Activated CD4-positive, alpha-beta T cell treated with anti-CD3 and anti-CD28 coated beads, Interleukin-2, amount 50 U/mL, for 48 hours (primary cell): Measurements from ENCODE around the gene SNX24.
"Not testable (repeated sequence)": the region's sequence is repeated elsewhere in the genome, so short reads cannot be mapped to it uniquely, and the experiment has no call there.

Experiments used
- DNase-seq, 2 experiments: peaks; one replicate each; pipeline ENCODE4 v3.0.0-alpha.2; 2020

The SNX24 gene, protein sequence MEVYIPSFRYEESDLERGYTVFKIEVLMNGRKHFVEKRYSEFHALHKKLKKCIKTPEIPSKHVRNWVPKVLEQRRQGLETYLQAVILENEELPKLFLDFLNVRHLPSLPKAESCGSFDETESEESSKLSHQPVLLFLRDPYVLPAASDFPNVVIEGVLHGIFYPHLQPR

DNA sequence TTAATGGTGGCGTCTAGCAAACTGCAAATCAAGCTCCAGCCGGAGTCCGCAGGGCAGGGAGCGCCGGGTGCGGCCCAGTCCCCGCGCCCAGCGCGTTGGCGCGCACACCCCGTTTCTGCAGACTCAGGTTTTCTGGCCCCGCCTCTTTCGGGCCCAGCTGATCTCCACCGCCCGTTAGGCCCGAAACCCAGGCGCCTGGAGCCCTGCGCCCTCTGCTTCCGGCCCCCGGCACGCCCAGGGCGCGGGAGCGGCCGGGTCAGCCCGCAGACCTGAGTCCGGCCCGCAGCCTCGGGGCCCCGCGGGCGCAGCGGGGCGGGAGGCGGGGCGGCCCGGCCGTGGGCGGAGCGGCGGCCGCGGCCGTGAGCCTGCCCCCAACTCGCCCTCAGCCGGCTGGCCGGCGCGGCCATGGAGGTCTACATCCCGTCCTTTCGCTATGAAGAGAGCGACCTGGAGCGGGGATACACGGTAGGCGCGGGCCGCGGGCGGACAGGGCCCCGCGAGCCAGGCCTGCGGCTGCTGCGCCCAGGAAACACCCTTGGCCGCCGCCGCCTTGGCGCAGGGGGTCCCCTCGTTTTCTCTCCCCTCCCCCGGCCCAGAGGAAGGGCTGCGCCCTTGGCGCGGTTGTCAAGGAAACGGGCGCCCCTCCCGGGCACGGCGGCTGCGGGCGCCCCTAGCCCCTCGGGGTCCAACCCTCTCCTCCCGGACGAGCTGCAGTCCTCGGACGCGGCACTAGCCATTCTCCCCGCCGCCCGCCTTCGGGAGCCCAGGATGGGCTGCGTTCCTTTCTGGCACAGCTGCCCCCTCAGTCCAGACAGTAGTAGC, at the start of gene SNX24:
TSS of gene SNX24 (plus strand) at position 385 of the 822 bp plus-strand sequence. CDS start at position 406, 21 bp downstream.
- DNase-seq = peak; percentile 75 to 79

DNA sequence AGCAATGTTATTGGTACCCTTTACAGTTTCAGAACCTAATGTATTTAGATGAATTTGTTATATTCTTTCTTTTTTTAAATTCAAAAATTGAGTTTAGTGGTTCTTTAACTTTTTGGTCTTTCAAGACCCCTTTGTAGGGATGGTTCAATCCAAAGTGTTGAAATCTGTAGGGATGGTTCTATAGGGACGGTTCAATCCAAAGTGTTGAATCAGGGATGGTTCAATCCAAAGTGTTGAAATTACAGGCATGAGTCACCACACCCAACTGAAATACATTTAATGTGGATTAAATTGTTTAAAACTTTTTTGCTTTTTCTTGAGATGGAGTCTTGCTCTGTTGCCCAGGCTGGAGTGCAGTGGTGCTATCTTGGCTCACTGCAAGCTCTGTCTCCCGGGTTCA, 39.9 kb upstream of the SNX24 start:
- no peak for DNase-seq

DNA sequence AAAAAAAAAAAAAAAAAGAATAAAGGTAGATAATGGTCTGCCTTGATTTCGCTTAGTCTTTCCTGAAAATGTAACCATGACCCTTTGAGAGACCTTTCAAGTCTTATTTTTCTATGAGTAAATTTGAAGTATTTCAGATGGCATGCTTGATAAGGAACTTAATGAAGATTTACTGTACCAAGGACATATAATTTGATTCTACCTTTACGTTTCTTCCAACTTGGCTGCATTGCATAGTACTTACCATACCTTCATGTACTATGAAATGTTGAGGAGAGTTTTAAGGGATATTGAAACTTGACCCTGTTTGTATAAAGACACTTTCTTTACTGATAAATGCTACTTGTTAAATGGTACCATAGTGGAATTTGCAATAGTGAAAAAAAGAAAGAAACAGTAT, 35.0 kb upstream of the SNX24 start:
- DNase-seq = no peak

DNA sequence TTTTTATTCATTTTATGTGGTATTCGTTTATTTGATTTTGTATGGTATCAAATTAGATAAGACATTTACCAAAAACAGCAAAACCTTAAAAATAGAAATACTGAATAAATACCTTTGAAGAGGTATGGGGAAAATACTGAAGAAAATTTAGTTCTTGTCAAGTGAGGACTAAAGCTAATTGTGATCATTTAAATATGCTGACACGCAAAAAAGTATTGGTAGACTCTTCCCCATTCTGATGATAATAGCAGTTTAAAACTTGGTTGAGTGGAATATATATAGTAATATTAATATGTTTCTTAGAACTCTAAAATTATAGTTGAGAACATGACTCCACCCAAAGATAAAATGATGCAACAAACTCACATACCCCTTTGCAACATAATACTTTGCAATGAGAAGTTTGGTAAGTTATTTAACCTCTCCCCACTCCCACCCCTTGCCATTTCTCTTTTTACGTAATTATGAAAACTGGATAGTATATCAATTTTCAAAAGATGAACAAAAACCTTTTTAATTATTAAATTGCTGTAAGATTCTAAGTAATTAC, 30.1 kb upstream of the SNX24 start:
- DNase-seq = no peak

DNA sequence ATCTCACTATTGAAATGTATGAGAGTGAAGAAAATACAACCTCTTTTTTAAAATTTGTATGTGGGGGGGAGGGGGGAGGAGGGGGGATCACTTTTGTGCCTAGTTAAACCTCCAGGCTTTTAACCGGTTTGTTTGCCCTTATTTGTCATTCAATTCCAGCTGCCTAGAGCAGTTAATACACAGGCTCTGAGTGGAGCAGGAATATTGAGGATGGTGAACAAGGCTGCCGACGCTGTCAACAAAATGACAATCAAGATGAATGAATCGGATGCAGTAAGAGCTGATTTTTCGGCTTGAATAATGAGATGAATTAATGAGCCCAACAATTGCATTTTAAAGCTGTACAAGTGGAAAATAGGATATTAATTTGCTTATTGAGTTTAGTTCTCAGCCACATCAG, 28.7 kb upstream of the SNX24 start:
- DNase-seq = no peak

DNA sequence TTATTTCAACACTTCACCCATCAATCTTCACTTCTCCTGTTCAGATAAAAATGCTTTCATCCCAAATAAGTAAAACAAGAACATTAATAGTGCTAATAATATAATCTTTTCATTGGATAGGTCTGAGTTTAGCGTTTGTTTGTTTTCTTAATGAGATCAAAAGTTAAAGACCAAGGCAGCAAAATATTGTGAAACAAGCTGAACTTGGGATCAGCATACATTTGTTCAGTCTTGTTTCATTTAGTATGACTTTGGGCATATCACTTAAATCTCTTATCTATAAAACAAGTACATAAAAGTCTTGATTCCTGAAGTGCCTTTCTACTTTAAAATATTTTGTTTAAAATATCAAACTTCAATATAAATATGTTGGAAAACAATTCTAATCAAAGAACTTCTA, 13.4 kb upstream of the SNX24 start:
- no peak for DNase-seq

DNA sequence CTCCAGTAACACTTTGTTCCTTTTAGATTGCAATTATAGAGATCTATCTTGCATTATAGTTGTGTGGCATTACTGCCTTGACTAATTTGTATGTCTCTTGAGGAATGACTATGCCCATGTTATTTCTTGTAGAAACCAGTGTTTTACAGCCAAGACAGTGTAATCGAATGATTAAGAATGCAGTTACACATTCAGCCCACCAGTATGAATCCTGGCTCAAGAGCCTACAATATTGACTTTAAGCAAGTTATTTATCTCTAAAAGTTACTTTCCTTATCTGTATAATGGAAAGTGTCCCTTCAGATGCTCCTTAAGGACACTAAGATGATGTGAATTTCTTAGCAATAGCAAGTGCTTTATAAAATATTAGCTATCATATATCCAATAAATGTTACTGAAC, 9.7 kb upstream of the SNX24 start:
- DNase-seq = no peak

DNA sequence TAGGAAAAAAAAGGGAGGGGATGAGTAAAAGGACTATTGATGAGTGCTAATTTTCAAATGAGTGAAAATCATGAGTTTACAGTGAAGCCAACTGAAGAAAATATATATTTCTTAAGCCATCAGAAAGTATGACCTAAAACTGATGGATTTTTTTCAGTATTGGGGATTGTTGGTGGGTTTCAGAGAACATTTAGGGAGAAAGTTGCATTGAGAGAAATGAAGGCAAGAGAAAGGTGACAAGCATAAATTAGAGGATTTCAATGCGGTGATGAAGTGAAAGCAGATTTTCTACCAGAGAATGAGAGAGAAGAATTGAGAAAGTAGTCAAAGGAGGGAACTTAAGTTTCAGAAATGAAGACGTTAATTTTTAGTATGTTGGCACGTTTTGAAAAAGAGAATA, 8.5 kb upstream of the SNX24 start:
- no peak for DNase-seq

DNA sequence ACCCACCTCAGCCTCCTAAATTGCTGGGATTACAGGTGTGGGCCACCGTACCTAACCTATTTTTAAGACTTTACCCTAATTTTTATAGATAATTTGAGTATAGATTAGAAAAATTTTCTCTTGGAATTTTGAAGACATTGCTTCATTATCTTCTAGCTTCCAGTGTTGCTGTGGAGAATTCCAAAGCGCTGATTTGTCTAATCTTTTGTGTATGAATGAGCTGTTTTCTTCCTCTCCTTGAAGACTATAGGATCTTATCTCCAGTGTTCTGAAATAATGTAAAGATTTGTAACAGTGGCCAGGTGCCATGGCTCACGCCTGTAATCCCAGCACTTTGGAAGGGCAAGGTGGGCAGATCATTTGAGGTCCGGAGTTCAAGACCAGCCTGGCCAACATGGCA, 5.7 kb upstream of the SNX24 start:
- DNase-seq = no peak

DNA sequence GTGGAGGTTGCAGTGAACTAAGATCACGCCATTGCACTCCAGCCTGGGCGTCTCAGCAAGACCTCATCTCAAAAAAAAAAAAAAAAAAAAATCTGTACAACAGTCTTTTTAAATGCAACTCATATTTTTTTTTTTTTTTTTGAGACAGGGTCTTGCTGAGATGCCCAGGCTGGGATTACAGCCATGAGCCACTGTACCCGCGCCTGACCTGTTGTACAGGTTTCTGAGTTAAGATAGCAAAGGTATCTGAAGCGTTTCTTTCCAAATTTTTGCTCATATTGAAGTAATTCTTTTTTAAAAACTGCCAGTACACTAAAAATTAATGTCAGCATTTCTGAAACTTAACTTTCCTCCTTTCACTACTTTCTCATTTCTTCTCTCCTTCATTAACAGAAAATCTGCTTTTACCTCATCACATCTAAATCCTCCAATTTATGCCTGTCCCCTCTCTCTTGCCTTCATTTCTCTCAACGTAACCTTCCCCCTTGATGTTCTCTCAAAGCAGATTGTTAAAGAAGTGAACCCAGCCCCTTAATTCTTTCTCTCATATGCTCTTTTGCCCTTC, 3.3 kb upstream of the SNX24 start:
- DNase-seq = no peak

DNA sequence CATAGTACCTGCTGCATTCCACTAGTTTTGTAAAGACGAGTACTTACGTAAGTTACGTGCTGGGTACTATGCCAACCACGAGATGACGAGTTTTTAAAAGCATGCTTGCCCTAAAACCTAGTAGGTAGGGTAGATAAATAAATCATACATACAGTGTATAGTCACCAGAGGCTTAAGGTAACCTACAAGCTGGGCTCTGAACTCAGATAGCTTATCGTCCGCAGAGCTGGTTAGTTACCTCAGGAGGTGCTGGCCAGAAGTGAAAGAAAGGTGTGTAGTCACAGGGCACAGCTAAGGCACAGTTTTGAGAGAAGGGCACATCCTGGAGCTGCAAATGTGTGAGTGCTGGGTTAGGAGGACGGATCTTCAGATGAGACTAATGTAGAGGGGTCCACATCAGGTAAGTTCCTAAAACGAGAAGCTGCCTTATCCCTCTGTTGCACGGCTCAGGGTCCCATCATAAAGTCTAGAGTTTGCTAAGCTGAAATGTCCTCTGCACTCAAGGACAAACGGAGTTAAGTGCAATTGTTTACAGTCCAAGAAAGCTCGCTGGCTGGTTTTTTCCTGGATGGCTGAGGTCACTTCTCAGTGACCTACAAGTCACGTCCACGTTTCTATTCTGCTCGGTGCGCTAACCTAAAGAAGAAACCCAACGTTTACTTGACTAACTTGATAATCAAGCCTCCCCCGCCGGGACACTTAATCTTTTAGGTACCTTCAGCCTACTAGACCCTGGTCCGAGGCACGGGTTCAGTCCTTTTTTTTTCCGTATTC, 1.1 kb upstream of the SNX24 start:
- peak in 1 of 2 experiments; percentile 6 for DNase-seq

DNA sequence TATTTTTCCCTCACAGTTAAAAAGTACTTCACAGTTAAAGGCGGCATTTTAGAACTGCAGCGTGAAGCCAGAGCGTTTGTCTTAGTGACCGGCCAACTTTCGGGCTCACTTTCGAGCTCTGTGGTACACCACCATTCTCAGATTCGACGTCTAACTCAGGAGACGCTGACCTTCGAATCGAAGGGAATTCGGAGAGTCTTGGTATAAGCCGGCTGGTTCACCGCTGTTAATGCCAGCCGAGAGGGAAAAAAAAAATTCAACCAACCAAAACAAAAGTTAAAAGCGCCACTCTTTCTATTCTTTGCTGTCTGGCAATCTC, 544 bp upstream of the SNX24 start:
- no peak for DNase-seq

DNA sequence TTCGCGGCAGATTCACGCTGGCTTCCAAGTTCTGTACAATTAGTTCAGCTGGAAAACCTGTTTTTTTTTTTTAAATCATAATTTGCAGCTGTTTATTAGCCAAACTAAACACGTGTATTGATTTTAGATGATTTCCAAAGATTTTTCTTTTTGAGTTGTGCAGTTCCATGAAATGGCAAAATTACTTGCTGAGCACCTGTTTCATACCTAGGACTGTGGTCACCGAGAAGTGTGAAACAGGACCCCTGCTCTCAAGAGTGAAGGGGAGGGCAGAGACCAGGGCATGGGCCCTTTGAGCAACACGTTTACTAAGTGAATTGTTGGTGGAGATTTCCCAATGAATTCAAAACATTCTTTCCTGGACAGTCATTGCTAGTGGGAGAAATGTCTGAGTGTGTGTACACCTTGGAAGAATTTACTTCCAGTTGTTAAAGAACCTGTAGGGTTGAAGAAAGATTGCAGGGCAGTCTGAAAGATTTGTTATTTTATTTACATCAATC, 688 bp downstream of the SNX24 start:
- no peak for DNase-seq

DNA sequence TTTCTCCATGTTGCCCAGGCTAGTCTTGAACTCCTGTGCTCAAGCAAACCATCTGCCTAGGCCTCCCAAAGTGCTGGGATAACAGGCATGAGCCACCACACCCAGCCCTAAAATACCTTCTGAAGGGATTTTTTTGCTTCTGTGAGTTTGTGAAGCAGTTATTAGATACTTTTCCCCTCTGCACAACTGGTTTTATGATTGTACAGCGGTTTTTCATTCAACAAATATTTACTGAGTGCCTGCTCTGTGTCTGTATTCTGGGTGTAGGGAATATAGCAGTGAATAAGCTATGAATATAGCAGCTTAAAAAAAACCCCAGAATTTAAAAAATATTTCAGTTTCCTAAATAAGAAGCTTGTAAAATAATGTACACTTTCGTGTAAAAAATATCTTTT, 2.3 kb downstream of the SNX24 start:
- DNase-seq = no peak

DNA sequence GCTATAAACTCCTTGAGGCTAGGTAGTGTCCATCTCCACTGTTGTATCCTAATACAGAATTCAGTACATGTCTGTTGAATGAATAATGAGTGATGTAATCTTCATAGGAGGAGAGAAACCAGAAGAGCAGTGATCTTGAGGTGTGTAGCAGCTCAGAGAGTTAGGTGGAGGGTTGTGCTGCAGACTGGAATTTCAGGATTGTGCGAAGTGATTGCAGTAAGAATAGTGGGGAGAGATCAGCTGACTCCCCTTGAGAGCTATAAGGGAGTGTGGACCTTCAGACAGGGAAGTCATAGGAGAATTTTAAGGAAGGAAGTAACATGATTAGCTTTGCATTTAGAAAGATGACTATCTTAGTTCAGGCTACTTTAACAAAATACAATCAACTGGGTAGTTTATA, 4.4 kb downstream of the SNX24 start:
- DNase-seq = no peak

DNA sequence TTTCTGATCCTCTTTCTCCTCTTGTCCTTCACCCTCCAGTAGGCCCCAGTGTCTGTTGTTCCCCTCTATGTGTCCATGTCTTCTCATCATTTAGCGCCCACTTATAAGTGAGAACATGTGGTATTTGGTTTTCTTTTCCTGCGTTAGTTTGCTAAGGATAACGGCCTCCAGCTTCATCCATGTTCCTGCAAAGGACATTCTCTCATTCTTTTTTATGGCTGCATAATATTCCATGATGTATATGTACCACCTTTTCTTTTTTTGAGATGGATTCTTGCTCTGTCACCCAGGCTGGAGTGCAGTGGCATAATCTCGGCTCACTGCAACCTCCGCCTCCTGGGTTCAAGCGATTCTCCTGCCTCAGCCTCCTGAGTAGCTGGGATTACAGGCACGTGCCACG, 12.1 kb downstream of the SNX24 start:
- not testable (repeated sequence) for DNase-seq

DNA sequence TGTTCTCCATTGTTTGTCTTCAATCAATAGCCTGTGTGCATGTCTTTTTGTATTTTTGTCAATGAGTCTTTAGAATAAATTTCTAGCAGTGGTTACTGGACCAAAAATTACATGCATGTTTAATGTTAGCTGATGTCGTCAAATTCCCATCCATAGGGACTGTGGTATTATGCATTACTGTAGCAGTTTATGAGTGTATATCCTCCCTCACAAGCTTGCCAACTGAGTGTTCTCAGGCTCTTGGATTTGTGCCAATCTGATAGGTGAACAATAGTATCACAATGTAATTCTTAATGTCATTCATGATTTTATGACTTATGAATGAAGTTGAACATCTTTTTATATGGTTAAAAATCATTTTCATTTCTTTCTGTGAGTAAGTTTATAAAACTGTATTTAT, 13.0 kb downstream of the SNX24 start:
- no peak for DNase-seq

DNA sequence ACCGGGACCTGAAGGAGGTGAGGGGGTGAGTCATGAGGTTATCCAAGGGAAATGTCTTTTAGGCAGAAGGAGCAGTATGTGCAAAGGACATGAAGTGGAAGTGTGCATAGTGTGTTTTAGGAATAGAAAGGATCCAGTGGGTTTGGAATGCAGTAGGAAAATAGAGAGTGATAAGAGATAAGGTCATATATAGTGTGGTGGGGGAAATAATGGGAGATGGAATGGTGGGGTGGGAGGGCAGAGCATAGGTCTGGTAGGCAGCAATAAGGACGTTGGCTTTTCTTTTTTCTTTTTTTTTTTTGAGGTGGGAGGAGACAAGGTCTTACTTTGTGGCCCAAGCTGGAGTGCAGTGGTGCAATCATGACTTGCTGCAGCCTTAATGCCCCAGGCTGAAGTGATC, 17.8 kb downstream of the SNX24 start:
- no peak for DNase-seq

DNA sequence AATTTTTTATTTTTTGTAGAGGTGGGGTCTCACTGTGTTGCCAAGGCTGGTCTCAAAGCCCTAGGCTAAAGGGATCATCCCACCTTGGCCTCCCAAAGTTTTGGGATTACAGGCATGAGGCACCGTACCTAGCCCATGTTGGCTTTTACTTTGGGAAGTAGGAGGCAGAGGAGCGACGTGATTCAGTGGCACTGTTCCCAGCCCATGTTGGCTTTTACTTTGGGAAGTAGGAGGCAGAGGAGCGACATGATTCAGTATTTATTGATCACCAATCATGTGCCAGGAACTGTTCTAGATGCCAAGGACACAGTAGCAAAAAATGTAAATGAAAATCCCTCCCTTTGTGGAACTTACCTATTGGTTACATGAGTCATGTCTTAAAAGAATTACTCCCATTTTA, 18.3 kb downstream of the SNX24 start:
- no peak for DNase-seq

DNA sequence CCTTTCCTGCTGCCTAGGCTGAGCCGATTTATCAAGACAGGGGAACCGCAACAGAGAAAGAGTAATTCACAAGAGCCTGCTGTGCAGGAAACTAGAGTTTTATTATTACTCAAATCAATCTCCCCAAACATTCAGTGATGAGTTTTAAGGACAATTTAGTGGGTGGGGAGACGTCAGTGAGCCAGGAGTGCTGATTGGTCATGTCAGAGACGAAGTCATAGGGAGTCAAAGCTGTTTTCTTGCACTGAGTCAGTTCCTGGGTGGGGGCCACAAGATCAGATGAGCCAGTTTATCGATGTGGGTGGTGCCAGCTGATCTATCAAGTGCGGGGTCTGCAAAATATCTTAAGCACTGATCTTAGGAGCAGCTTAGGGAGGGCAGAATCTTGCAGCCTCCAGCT, 19.0 kb downstream of the SNX24 start:
- DNase-seq = peak; percentile 21 to 42

DNA sequence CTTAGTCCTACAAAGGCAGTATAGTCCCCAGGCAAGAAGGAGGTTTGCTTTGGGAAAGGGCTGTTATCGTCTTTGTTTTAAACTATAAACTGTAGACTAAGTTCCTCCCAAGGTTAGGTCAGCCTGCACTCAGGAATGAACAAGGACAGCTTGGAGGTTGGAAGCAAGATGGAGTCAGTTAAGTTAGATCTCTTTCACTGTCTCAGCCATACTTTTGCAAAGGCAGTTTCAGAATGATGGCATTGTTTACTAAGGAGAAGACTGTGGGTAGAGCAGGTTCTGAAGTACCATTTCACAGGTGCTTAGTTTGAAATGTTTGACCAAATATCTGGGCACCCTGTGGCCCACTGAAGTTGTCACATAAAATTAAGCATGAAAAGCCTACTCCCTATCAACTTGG, 19.4 kb downstream of the SNX24 start:
- DNase-seq = no peak

DNA sequence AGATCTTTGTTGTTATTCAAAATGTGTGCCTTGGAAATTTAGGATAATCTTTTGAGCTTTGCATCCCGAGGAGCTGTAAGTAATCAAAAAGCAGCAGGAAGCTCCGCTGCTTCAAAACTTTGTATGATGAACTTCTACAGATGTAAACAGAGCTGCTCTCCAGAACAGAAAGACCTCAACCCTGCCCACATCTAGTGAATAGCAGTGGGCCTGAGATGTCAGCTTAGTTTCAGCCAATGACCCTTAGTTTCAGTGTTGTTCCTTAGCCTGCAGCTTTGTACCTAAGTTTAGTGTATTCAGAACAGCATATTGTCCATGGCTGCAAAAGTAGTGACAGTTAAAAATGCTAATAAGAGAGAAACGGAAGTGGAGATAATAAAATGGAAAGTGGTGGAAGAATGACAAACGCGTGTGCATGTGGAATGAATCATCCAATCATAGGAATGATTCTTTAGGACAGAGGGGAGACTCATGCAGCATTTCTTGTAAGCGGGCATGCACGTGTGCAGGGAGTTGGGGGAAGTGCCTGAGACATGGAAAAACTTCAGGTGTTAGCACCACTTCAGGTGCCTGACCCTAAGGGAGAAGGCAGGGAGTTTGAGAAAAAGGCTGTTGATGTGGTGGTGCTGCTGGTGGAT, 24.9 kb downstream of the SNX24 start:
- DNase-seq = no peak

DNA sequence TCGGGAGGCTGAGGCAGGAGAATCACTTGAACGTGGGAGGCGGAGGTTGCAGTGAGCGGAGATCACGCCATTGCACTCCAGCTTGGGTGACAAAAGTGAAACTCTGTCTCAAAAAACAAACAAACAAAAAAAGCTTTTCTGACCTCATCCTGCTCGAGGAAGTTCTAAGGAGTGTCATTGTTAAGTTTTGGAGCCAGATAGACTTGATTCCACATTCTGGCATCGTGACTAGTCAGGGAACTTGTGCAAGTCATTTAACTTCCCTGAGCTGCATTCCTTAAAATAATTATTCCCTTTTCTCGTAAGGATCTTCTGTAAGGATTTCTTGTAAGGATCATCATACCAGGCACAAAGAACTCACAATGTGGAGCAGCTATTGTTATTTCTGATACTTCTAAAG, 26.2 kb downstream of the SNX24 start:
- DNase-seq = no peak
